Central memory CD4-positive, alpha-beta T cell (primary cell): ENCODE results near the gene TBL2.
"Not testable (repeated sequence)": the region's sequence is repeated elsewhere in the genome, so short reads cannot be mapped to it uniquely, and the experiment has no call there.

Experiments used
- DNase-seq: peaks from one replicate; pipeline ENCODE4 v3.0.0; 2022

TBL2 gene

GRCh38 chr7:73606801-73607691 lies 28.7 kb upstream of the TBL2 start:
- peak; percentile 54 for DNase-seq

GRCh38 chr7:73605601-73606220 lies 27.3 kb upstream of the TBL2 start:
- DNase-seq: no peak

GRCh38 chr7:73602721-73603651 lies 24.6 kb upstream of the TBL2 start:
- DNase-seq: no peak

- DNase-seq: no peak
Measured at GRCh38 chr7:73599916-73600315, 21.5 kb upstream of the TBL2 start.

GRCh38 chr7:73599151-73599882 lies 20.9 kb upstream of the TBL2 start:
- no peak for DNase-seq

GRCh38 chr7:73597978-73598782 lies 19.8 kb upstream of the TBL2 start:
- DNase-seq: no peak

GRCh38 chr7:73596191-73597065 lies 18.0 kb upstream of the TBL2 start:
- DNase-seq: no peak

GRCh38 chr7:73595358-73595757 lies 17.0 kb upstream of the TBL2 start:
- DNase-seq: no peak

GRCh38 chr7:73593207-73594045 lies 15.0 kb upstream of the TBL2 start:
- DNase-seq: no peak

GRCh38 chr7:73586911-73587310 lies 8.5 kb upstream of the TBL2 start:
- DNase-seq: no peak

- no peak for DNase-seq
Measured at GRCh38 chr7:73585196-73585595, 6.8 kb upstream of the TBL2 start.

GRCh38 chr7:73582664-73583202 lies 4.4 kb upstream of the TBL2 start:
- DNase-seq: no peak

GRCh38 chr7:73581006-73581405 lies 2.6 kb upstream of the TBL2 start:
- DNase-seq: not testable (repeated sequence)

- DNase-seq: no peak
Measured at GRCh38 chr7:73577627-73578341, 595 bp downstream of the TBL2 start.

- DNase-seq: no peak
Measured at GRCh38 chr7:73573791-73574190, 4.6 kb downstream of the TBL2 start.

GRCh38 chr7:73573276-73573675 lies 5.1 kb downstream of the TBL2 start:
- DNase-seq: no peak

GRCh38 chr7:73572767-73573186 lies 5.6 kb downstream of the TBL2 start:
- DNase-seq: no peak

GRCh38 chr7:73570977-73571376 lies 7.4 kb downstream of the TBL2 start:
- no peak for DNase-seq

GRCh38 chr7:73570521-73570920 lies 7.9 kb downstream of the TBL2 start:
- DNase-seq: no peak
